Neural crest cell (in vitro differentiated cells): Measurements from ENCODE around the gene UNC13C. TPM values are rescaled to one million over a fixed set of nuclear protein-coding genes. Genes with fewer than 3 reads are reported as not detected.

Source experiments
- DNase-seq: peaks from one replicate; pipeline ENCODE4 v3.0.0; 2021; ENCODE audit warnings: low read depth, mixed read lengths, low spot score
- H3K27ac Mint-ChIP-seq: one replicate; pipeline ENCODE4 v1.8.0; 2021; ENCODE audit warnings: mild to moderate bottlenecking, mixed read lengths; ENCODE audit not compliant: unreplicated experiment
- H3K27me3 Mint-ChIP-seq: 2 replicates; pipeline ENCODE4 v1.8.0; 2021; ENCODE audit warnings: low read depth, mild to moderate bottlenecking, mixed read lengths
- H3K36me3 Mint-ChIP-seq: 2 replicates; pipeline ENCODE4 v1.8.0; 2021; ENCODE audit warnings: low read depth, mild to moderate bottlenecking, mixed read lengths
- H3K4me1 Mint-ChIP-seq: 2 replicates; pipeline ENCODE4 v1.8.0; 2021; ENCODE audit warnings: mixed read lengths
- H3K4me3 Mint-ChIP-seq: one replicate; pipeline ENCODE4 v1.8.0; 2021; ENCODE audit warnings: mild to moderate bottlenecking, mixed read lengths
- H3K9me3 Mint-ChIP-seq: 2 replicates; pipeline ENCODE4 v1.8.0; 2021; ENCODE audit warnings: mixed read lengths
- total RNA-seq: library from RNA; stranded (reverse); gene quantifications from 2 replicates; pipeline ENCODE4 v1.2.1, GENCODE V29; 2021
- TF ChIP-seq, protein P1 (sequence below): fragments of 200-600 bp; sonication (generic); conservative IDR thresholded peaks from 2 replicates; pipeline ENCODE4 v1.5.0; 2021; ENCODE audit warnings: antibody characterized with exemption, mild to moderate bottlenecking

The UNC13C gene
- total RNA-seq, 1 donor from 2014 or later, result 1.5 TPM

DNA sequence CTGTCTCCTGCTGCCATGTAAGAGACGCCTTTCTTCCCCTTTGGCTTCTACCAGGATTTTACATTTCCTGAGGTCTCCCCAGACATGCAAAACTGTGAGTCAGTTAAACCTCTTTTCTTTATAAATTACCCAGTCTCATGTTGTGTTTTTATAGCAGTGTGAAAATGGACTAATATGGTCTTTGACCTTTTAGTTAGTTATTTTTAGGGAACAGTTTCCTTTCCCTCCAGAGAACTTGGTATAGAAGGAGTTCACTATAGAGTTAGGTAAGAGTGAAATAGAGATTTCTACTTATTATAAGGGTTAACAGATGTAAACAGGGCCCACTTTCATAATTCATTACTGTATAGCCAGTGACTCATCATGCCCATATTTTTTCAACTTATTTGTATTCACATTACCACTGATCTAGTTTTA is 170.9 kb downstream of the UNC13C start:
- no peaks in the 10 kb centered on the region for H3K9me3 Mint-ChIP-seq
- no peaks in the 10 kb centered on the region for H3K27me3 Mint-ChIP-seq
- no peak overlapping the region for H3K4me3 Mint-ChIP-seq
- H3K27ac Mint-ChIP-seq, result no peak overlapping the region
- no peak for DNase-seq
- TF ChIP-seq, protein P1, sequence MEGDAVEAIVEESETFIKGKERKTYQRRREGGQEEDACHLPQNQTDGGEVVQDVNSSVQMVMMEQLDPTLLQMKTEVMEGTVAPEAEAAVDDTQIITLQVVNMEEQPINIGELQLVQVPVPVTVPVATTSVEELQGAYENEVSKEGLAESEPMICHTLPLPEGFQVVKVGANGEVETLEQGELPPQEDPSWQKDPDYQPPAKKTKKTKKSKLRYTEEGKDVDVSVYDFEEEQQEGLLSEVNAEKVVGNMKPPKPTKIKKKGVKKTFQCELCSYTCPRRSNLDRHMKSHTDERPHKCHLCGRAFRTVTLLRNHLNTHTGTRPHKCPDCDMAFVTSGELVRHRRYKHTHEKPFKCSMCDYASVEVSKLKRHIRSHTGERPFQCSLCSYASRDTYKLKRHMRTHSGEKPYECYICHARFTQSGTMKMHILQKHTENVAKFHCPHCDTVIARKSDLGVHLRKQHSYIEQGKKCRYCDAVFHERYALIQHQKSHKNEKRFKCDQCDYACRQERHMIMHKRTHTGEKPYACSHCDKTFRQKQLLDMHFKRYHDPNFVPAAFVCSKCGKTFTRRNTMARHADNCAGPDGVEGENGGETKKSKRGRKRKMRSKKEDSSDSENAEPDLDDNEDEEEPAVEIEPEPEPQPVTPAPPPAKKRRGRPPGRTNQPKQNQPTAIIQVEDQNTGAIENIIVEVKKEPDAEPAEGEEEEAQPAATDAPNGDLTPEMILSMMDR, result no peak
- H3K36me3 Mint-ChIP-seq, result no peaks in the 10 kb centered on the region
- H3K4me1 Mint-ChIP-seq, result no peaks in the 10 kb centered on the region

DNA sequence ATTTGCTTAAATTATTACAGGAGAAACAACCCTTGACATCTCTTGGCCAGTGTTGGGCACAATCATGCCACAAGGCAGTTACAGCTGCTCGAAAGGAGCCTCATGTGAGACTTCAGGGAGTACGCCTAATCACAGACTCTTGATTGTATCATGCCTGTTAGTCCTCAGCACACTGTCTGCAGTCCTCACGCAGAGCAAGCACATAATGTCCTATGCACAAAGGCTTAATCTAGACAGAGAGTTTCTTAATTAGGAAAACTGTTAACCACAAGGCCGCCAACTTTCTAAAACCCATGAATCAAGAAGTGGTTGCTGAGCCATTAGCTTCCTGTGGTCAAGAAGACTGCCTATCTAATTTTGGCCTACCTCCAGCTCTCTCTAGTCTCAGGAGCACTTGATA is 172.0 kb downstream of the UNC13C start:
- TF ChIP-seq, protein P1, result no peak
- Mint-ChIP-seq H3K27ac (no peak overlapping the region), H3K36me3 (no peaks in the 10 kb centered on the region), H3K4me3 (no peak overlapping the region), H3K9me3 (no peaks in the 10 kb centered on the region), H3K27me3 (no peaks in the 10 kb centered on the region), H3K4me1 (no peaks in the 10 kb centered on the region)
- DNase-seq, result no peak

DNA sequence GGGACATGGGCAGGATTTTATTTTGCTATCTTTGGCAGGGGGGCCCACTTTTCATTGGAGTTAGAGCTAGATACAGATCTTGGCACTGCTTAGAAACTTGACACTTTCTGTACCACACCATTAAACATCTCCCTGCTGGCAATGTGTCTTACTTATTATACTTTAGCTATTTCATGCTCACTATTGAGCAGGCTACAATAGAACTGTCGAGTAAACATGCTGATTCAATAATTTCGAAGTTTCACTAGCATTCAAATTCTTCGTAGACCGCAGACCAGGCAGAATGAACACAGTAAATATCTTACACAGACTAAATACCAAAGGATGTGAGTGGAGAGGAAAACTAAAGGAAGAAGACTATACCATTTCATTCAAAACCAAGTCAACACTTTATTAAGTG is 180.8 kb downstream of the UNC13C start:
- H3K27ac Mint-ChIP-seq, result no peak overlapping the region
- H3K9me3 Mint-ChIP-seq, result no peaks in the 10 kb centered on the region
- TF ChIP-seq, protein P1, result no peak
- no peaks in the 10 kb centered on the region for H3K36me3 Mint-ChIP-seq
- H3K4me1 Mint-ChIP-seq, result no peaks in the 10 kb centered on the region
- DNase-seq, result no peak
- no peak overlapping the region for H3K4me3 Mint-ChIP-seq
- peaks cover 3% of the 10 kb centered on the region for H3K27me3 Mint-ChIP-seq

DNA sequence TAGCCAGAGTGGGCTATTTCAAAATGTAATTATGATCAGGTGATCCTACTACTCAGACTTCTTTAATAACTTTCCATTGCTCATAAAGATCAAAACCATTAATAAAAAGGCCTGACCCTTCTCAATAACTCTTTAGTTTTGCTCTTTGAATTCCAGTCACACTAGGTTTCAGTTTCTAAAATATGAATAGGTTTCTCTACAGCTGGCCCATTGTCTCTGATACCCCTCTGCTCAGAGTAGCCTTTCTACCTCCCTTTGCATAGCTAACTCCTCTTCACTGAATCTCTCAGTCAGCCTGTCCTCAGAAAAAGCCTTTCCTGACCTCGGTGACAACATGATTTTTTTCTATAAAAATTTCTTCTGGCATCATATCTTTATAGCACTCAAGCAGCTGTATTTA is 209.1 kb downstream of the UNC13C start:
- Mint-ChIP-seq H3K9me3 (no peaks in the 10 kb centered on the region), H3K36me3 (no peaks in the 10 kb centered on the region), H3K27ac (no peak overlapping the region), H3K27me3 (peaks cover 3% of the 10 kb centered on the region), H3K4me1 (no peaks in the 10 kb centered on the region), H3K4me3 (no peak overlapping the region)
- no peak for DNase-seq
- TF ChIP-seq, protein P1, result no peak

DNA sequence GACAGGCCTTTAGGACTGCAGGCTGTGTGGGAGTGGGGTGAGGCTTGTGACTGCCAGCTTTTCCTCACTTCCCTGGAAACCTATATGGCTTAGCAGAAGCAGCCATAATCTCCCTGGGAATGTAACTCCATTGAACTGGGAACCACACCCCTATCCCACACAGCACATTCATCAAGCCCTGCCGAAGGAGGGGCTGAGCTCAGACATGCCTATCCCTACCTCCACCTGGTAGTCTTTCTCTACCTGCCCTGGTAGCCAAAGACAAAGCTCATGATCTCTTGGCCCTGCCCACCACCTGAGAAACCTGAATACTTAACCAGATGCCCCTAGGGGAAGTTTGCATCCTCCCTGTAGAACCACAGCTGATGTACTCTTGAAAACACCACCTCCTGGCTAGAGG is 219.8 kb downstream of the UNC13C start:
- H3K36me3 Mint-ChIP-seq, result no peaks in the 10 kb centered on the region
- DNase-seq, result no peak
- H3K4me3 Mint-ChIP-seq, result no peak overlapping the region
- peaks cover 22% of the 10 kb centered on the region for H3K9me3 Mint-ChIP-seq
- no peaks in the 10 kb centered on the region for H3K4me1 Mint-ChIP-seq
- TF ChIP-seq, protein P1, result no peak
- H3K27me3 Mint-ChIP-seq, result peaks cover 3% of the 10 kb centered on the region
- H3K27ac Mint-ChIP-seq, result no peak overlapping the region
